Activated naive CD8-positive, alpha-beta T cell treated with anti-CD3 and anti-CD28 coated beads for 36 hours (primary cell): ENCODE results near the gene PRAMEF2. TPM values are rescaled to one million over a fixed set of nuclear protein-coding genes. Genes with fewer than 3 reads are reported as not detected.
"Not testable (repeated sequence)": the region's sequence is repeated elsewhere in the genome, so short reads cannot be mapped to it uniquely, and the experiment has no call there.

Experiments
- DNase-seq: peaks from one replicate; pipeline ENCODE4 v3.0.0; 2021
- H3K27ac Mint-ChIP-seq: one replicate; pipeline ENCODE4 v1.8.0; 2022; ENCODE audit warnings: mild to moderate bottlenecking, moderate library complexity, mixed read lengths
- H3K27me3 Mint-ChIP-seq: one replicate; pipeline ENCODE4 v1.8.0; 2022; ENCODE audit warnings: mild to moderate bottlenecking, mixed read lengths
- H3K36me3 Mint-ChIP-seq: one replicate; pipeline ENCODE4 v1.8.0; 2021; ENCODE audit warnings: mild to moderate bottlenecking, mixed read lengths
- H3K4me1 Mint-ChIP-seq: one replicate; pipeline ENCODE4 v1.8.0; 2021; ENCODE audit warnings: mixed read lengths
- H3K4me3 Mint-ChIP-seq: one replicate; pipeline ENCODE4 v1.8.0; 2022; ENCODE audit warnings: mild to moderate bottlenecking, moderate library complexity, mixed read lengths
- H3K9me3 Mint-ChIP-seq: one replicate; pipeline ENCODE4 v1.8.0; 2022; ENCODE audit warnings: mixed read lengths
- total RNA-seq, 2 experiments: library from RNA; stranded (reverse); gene quantifications; one replicate each; pipeline ENCODE4 v1.2.3, GENCODE V29; 2021

Gene PRAMEF2
- total RNA-seq, 2 experiments from 2014 or later = not detected

GRCh38 chr1:12903793-12904572, 47.1 kb downstream of the PRAMEF2 start:
- H3K9me3 Mint-ChIP-seq, H3K4me1 Mint-ChIP-seq, H3K36me3 Mint-ChIP-seq, H3K27ac Mint-ChIP-seq, DNase-seq, H3K4me3 Mint-ChIP-seq, H3K27me3 Mint-ChIP-seq: not testable (repeated sequence)

Other genes with a start within 250 kb of the PRAMEF2 start
- gene DHRS3, start 238.9 kb upstream of the PRAMEF2 start, total RNA-seq = 100 to 1,000 TPM; 163 to 167 TPM
- gene AADACL4, start 213.0 kb upstream of the PRAMEF2 start, total RNA-seq = not detected
- gene AADACL3, start 141.0 kb upstream of the PRAMEF2 start, total RNA-seq = not detected
- not detected for gene CFAP107, start 110.9 kb upstream of the PRAMEF2 start, total RNA-seq
- not detected for gene PRAMEF12, start 83.3 kb upstream of the PRAMEF2 start, total RNA-seq
- not detected for gene PRAMEF1, start 65.7 kb upstream of the PRAMEF2 start, total RNA-seq
- gene PRAMEF11, start 25.7 kb upstream of the PRAMEF2 start, total RNA-seq = not detected
- not detected for gene HNRNPCL1, start 8.4 kb upstream of the PRAMEF2 start, total RNA-seq
- gene PRAMEF4, start 29.1 kb downstream of the PRAMEF2 start, total RNA-seq = not detected
- not detected for gene PRAMEF10, start 41.2 kb downstream of the PRAMEF2 start, total RNA-seq
- gene PRAMEF7, start 59.5 kb downstream of the PRAMEF2 start, total RNA-seq = not detected
- not detected for gene PRAMEF6, start 90.5 kb downstream of the PRAMEF2 start, total RNA-seq
- gene PRAMEF27, start 199.5 kb downstream of the PRAMEF2 start, total RNA-seq = not detected
- not detected for gene HNRNPCL3, start 203.7 kb downstream of the PRAMEF2 start, total RNA-seq
- gene PRAMEF25, start 213.7 kb downstream of the PRAMEF2 start, total RNA-seq = not detected